GM18517 (cell line): ENCODE measurements around the gene ZNF827.
A peak's percentile ranks its signal among the peaks of the same experiment; 100 is the strongest.
"Not testable (repeated sequence)": the region's sequence is repeated elsewhere in the genome, so short reads cannot be mapped to it uniquely, and the experiment has no call there.

Experiments
- ATAC-seq: cut with Tn5 transposase; IDR thresholded peaks from one replicate; pipeline ENCODE4 v1.9.1; 2021; ENCODE audit warnings: mild to moderate bottlenecking, moderate library complexity; ENCODE audit not compliant: unreplicated experiment

Gene ZNF827

GRCh38 chr4:145832384-145832783 is 106.2 kb downstream of the ZNF827 start:
- not testable (repeated sequence) for ATAC-seq

GRCh38 chr4:145830699-145831098 is 107.9 kb downstream of the ZNF827 start:
- ATAC-seq, result peak; percentile 65

- peak; percentile 34 for ATAC-seq
These were observed 108.8 kb downstream of the ZNF827 start for GRCh38 chr4:145829629-145830395.

GRCh38 chr4:145828802-145829485 is 109.7 kb downstream of the ZNF827 start:
- peak; percentile 90 for ATAC-seq

- ATAC-seq, result no peak
These were observed 110.7 kb downstream of the ZNF827 start for GRCh38 chr4:145827885-145828284.

DNA sequence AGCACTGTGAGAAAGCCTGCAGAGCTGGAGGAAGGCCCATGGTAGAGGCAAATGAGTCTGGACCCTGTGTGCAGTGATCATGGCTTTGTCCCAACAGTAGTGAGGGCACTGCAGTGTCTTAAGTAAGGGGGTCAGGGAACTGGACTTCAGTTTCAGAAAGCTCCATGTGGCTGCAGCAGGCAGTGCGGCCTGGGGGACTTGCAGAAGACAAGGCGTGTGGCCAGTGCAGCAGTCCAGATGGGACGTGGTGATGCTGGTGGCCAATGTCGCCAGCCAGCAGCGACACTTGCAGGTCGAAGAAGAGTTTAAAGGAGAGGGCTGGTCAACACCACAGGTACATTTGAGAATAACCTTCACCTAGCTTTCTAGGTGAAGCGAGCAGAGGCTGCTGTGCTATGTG is 113.4 kb downstream of the ZNF827 start:
- ATAC-seq, result no peak

- no peak for ATAC-seq
These were observed 114.2 kb downstream of the ZNF827 start for GRCh38 chr4:145824463-145824862.

GRCh38 chr4:145823743-145824142 is 114.9 kb downstream of the ZNF827 start:
- ATAC-seq, result no peak

DNA sequence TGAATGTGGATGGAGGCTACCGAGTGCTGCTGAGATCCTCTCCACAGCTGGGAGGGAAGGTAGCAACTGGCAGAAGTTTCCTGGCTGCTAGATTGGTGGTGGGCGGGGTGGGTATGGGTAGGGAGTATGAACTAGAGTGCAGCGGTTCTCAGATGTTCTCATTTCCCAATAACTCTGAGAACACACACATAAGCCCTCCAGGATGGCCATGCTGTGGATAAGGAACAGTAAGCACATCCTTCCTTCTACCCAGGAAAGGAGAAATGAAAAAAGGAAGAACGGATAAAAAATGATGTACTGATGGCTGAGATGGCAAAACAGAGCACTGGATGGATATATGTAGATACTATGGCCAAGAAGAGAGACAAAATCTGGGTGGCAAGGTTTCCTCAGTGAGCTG is 116.0 kb downstream of the ZNF827 start:
- no peak for ATAC-seq

- ATAC-seq, result no peak
These were observed 116.4 kb downstream of the ZNF827 start for GRCh38 chr4:145822181-145822580.

DNA sequence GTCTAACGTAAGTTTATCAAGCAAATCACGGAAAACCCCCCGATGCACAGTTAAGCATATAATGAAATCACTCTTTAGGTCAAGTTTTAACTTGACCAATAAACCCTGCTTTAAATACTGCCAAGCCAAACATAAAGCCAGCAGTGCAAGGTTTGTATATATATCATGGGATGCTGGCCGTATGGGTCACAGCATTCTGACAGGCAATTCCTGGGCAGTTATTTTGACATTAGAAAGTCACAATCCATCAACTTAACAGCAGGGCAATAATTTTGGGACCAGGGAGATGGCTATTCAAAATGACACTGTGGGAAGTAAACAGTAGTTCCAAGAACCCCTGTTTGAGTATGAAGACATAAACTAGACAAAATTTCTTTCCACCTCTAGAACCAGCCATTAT is 116.9 kb downstream of the ZNF827 start:
- ATAC-seq, result no peak

DNA sequence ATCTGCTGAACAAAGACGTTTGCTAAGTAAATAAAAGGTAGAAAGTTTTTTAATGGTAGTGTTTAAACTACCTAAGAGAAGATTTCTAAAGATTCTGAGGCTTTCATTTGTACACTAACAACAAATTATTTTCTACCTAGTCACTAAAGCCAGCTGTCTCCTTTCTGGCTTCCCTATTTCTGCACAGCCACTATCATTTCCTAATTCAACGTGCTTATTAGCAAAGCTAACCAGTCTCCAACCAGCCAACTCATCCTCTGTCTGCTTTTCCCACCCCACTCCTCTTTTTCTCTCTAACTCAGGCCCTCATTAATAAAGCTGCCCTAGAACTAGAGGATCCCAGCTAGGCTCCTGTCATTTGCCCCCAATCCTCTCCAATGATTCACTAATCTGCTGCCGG is 118.2 kb downstream of the ZNF827 start:
- ATAC-seq, result no peak

- peak; percentile 60 for ATAC-seq
These were observed 118.8 kb downstream of the ZNF827 start for GRCh38 chr4:145819853-145820181.

- ATAC-seq, result no peak
These were observed 119.3 kb downstream of the ZNF827 start for GRCh38 chr4:145819101-145819852.

- no peak for ATAC-seq
These were observed 120.6 kb downstream of the ZNF827 start for GRCh38 chr4:145818011-145818410.

DNA sequence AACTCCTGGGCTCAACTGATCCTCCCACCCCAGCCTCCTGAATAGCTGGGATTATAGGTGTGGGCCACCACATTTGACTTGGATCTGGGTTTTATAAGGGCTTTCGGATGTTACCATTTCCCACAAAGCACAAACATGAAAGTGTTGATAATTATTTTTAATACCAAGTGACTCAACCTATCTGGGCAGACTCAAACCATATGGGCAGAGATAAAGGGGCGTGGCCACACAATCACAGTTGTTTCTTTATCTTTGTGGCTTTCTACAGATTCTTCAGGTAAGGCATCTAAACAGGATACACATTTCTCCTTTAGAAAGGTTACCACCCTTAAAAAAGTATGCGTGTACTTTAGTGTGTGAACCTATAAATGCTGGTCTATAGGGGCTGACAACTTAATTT is 122.5 kb downstream of the ZNF827 start:
- no peak for ATAC-seq

- no peak for ATAC-seq
These were observed 123.0 kb downstream of the ZNF827 start for GRCh38 chr4:145815626-145816025.

DNA sequence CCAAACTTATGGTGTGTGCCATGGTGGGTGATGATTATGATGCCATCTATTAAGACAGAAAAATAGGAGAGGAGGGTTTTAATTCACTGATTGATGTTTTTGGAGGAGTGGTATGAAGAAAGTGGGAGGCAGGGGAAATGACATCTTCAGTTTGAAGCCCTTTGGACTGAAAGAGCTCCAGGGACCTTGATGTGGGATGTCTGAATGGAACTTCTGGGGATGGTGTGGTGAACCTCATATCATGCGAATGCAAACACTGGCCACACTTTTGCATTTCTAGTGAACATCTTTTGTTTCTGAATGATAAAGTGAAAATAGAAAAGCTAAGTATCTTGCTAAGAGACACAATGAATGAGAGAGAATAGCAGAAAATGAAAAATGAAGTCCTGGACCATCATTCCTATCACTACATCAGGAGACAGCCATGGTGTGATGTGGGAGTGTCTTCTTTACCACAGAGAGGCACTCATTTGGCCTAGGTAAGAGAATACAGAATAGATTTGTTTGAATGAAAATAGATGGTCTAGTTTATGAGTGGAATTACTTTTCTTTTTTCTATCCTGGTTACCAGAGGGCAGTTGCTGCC is 123.5 kb downstream of the ZNF827 start:
- ATAC-seq, result no peak

DNA sequence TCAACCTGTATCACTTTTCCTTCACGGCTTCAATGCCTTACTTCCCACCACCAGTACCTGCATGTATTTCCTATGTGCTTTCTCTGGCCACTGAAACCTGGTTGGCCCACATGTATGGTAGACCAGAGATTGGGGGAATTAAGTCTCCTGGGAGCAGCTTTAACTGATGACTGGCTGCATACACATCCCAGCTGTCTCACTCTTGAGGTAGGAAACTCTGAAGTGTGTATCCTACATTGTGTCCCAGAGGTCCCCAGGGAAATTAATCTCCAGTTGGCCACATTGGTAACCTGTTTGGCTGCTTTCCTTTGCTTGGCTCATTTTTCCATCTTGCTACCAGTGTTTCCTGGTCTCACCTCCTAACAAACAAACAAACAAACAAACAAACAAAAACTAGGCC is 124.4 kb downstream of the ZNF827 start:
- no peak for ATAC-seq

- ATAC-seq, result no peak
These were observed 125.7 kb downstream of the ZNF827 start for GRCh38 chr4:145812919-145813318.

DNA sequence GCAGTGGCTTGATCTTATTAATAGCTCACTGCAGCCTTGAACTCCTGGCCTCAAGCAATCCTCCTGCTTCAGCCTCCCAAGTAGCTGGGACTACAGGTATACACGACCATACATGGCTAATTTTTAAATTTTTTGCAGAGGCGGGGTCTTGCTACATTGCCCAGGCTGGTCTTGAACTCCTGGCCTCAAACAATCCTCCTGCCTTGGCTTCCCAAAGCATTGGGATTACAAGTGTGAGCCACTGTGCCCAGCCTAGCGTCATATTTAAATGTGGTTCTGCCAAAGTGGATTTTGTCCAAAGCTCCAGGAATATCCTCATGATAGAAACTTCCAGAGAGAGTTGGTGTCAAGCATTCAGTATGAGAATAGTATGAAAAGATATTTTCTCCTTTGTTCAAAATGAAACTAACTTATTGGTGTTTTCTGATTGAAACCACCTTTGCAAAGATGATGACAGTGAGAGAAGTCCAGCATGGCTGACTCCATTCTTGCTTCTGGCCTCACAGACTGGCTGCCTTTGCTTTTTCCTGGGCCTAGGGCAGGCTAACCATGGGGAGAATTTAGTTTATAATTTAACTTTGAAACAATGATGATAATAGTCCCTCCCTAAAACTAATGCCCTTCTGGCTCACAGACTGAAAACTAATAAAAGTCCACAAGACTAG is 129.6 kb downstream of the ZNF827 start:
- no peak for ATAC-seq
